Stomach (tissue), 9 donors: ENCODE results near the gene UAP1L1. TPM values are rescaled to one million over a fixed set of nuclear protein-coding genes. Genes with fewer than 3 reads are reported as not detected.

Source experiments
- DNase-seq, 2 donors: peaks; one replicate each; pipeline versions ENCODE4 v3.0.0 to v3.0.0-alpha.2; 2013 to 2019
- H3K27ac ChIP-seq, 5 donors: fragments of 200-600 bp in 4 of 5; sonication (generic) in 4 of 5; one replicate each; pipeline ENCODE4 v1.5.1; 2013 to 2019; ENCODE audit warnings: mild to moderate bottlenecking in 1 of 5, moderate library complexity in 1 of 5
- H3K27me3 ChIP-seq, 3 donors: fragments of 200-600 bp; sonication (generic); one replicate each; pipeline ENCODE4 v1.5.1; 2017 to 2019; ENCODE audit warnings: mixed run types in 1 of 3
- H3K36me3 ChIP-seq, 4 donors: fragments of 200-600 bp; sonication (generic); 1 replicate in 3 of 4; 2 replicates in 1 of 4; pipeline ENCODE4 v1.5.1; 2016 to 2019
- H3K4me1 ChIP-seq, 4 donors: fragments of 200-600 bp; sonication (generic); one replicate each; pipeline ENCODE4 v1.5.1; 2016 to 2019
- H3K4me3 ChIP-seq, 4 donors: fragments of 200-600 bp; sonication (generic) in 3 of 4; one replicate each; pipeline ENCODE4 v1.5.1; 2016 to 2019; ENCODE audit warnings: mild to moderate bottlenecking in 1 of 4
- H3K9me3 ChIP-seq, 4 donors: fragments of 200-600 bp; sonication (generic); one replicate each; pipeline ENCODE4 v1.5.1; 2016 to 2019
- EP300 ChIP-seq: sonication (generic); formaldehyde crosslinking; IDR thresholded peaks from one replicate; pipeline ENCODE4 v1.6.1; 2017; ENCODE audit warnings: antibody characterized with exemption
- POLR2A ChIP-seq, 4 donors: fragments of 450-650 bp; IDR thresholded peaks; one replicate each; pipeline ENCODE4 v1.6.1; 2016; ENCODE audit warnings: antibody characterized with exemption in 4 of 4, control low read depth in 2 of 4, mild to moderate bottlenecking in 1 of 4, moderate library complexity in 1 of 4
- POLR2AphosphoS5 ChIP-seq, 3 donors: sonication (generic); formaldehyde crosslinking; IDR thresholded peaks; one replicate each; pipeline ENCODE4 v1.6.1; 2016; ENCODE audit warnings: antibody characterized with exemption in 3 of 3
- WGBS, 5 donors: extraction: QIAGEN DNeasy Blood & Tissue Kit in 3 of 5; methylation state at CpG; one replicate each; pipeline versions ENCODE4 v1.1.5 to v1.1.7; 2013 to 2018; 5-methylcytosine and 5-hydroxymethylcytosine counted together
- intact Hi-C: fragments of 100-400 bp; cut with DNase I; formaldehyde crosslinking; loops from one replicate; pipeline ENCODE4 v1.15.1; 2023; ENCODE audit warnings: low total_unique reads
- polyA plus RNA-seq, 3 donors: library from polyadenylated mRNA; stranded (reverse); fragments of 200-250 nt; gene quantifications; one replicate each; pipeline ENCODE4 v1.2.3, GENCODE V29; 2013
- total RNA-seq, 5 donors: library from RNA; depleted of rRNA; stranded (reverse); fragments of >200 nt; gene quantifications; one replicate each; pipeline versions ENCODE4 v1.1.0 to v1.2.3, GENCODE V29; 2014 to 2016
- TF ChIP-seq, protein P1 (sequence below), 7 experiments: fragments of 450-650 bp in 4 of 7; fragments of 200-600 bp in 3 of 7; sonication (generic) in 3 of 7; IDR thresholded peaks; one replicate each; pipeline ENCODE4 v1.5.1; 2016 to 2019; ENCODE audit warnings: antibody characterized with exemption in 7 of 7, control low read depth in 2 of 7, mild to moderate bottlenecking in 1 of 7
- donor health status: healthy with polysubstance abuse.
- donor health status: Bipolar disorder and iron deficiency.
- donor health status: healthy.

UAP1L1 gene
- total and polyA plus RNA-seq, 8 donors = 4.1 to 95.6 (median 6.8) TPM

DNA sequence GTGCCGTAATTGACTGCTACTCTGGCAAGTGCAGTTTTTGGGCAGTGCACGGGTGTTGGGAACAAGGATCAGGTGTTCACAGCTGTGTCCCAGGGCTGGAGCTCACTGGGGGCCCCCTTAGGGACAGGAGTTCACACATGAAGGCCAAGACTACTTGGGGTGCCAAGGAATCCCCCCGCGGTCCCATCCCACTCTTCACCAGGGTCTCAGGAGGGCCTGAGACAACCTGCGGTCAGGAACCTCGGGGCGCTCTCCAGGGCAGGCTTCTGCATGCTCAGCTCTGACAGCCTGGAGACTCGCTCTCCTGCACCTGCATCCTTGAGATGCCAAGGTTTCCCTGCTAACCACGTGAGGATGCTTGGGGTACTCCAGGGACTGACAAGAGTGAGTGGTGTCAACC lies 7.2 kb downstream of the UAP1L1 start:
- Histone ChIP-seq H3K27me3 (no peaks in the 10 kb centered on the region), H3K27ac (peak overlapping the region in 2 of 5 donors; percentile 71 to 79), H3K9me3 (no peaks in the 10 kb centered on the region), H3K36me3 (peaks cover 17 to 47% (median 44%) of the 10 kb centered on the region in 4 donors), H3K4me1 (peaks cover 17 to 63% (median 45%) of the 10 kb centered on the region in 4 donors), H3K4me3 (no peak overlapping the region)
- TF ChIP-seq EP300 (no peak), POLR2AphosphoS5 (IDR thresholded peaks at IDR 0.05) (no peak), POLR2A (IDR thresholded peaks at IDR 0.05) (no peak)
- TF ChIP-seq, protein P1, sequence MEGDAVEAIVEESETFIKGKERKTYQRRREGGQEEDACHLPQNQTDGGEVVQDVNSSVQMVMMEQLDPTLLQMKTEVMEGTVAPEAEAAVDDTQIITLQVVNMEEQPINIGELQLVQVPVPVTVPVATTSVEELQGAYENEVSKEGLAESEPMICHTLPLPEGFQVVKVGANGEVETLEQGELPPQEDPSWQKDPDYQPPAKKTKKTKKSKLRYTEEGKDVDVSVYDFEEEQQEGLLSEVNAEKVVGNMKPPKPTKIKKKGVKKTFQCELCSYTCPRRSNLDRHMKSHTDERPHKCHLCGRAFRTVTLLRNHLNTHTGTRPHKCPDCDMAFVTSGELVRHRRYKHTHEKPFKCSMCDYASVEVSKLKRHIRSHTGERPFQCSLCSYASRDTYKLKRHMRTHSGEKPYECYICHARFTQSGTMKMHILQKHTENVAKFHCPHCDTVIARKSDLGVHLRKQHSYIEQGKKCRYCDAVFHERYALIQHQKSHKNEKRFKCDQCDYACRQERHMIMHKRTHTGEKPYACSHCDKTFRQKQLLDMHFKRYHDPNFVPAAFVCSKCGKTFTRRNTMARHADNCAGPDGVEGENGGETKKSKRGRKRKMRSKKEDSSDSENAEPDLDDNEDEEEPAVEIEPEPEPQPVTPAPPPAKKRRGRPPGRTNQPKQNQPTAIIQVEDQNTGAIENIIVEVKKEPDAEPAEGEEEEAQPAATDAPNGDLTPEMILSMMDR (IDR thresholded peaks at IDR 0.05) = no peak
- WGBS, 5 donors = 70 to 79% (median 76%) methylated on average over 8 to 9 of the region's 9 CpGs
- no peak for DNase-seq
- intact Hi-C loops = no loop called here

DNA sequence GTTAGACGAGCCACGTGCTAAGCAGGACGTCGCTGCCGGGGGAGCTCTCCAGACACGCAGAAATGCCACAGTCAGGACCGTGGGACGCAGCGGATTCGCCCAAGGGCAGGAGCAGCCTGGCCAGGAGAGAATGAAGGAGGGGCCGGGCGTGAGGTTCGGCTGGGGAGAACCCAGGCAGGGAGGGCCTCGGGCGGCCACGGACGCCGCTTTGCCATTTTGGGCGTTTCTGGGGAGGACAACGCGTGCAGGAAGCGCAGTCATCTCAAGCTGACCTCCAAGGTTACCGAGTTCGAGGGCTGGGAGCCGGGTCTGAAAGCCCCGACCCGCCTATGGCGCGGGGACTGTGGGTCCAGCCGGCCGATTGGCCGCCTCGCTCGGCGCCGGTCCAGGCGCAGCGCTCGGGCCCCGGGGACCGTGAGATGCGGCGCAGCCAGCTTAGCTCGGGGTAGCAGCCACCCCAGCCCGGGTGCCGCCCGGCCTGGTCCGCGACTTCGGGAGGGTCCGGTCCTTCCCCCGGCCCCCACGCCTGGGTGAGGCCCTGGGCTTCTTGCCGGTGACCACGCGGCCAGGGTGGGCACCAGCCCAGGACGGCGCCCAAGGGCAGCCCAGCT lies 8.7 kb downstream of the UAP1L1 start:
- TF ChIP-seq EP300 = no peak
- peak in 1 of 3 donors; percentile 24 for TF ChIP-seq POLR2AphosphoS5 (IDR thresholded peaks at IDR 0.05)
- Histone ChIP-seq H3K9me3 (no peaks in the 10 kb centered on the region), H3K4me3 (peak overlapping the region; percentile 68 to 79 (median 73)), H3K4me1 (peaks cover 17 to 61% (median 39%) of the 10 kb centered on the region in 4 donors), H3K27me3 (no peaks in the 10 kb centered on the region), H3K36me3 (peaks cover 5 to 47% (median 43%) of the 10 kb centered on the region in 4 donors), H3K27ac (peak overlapping the region; percentile 94 to 97 (median 96))
- peak; percentile 44 to 65 for DNase-seq
- intact Hi-C loops = no loop called here
- WGBS, 5 donors = 0 to 4% (median 1%) methylated on average over 4 to 58 of the region's 58 CpGs

DNA sequence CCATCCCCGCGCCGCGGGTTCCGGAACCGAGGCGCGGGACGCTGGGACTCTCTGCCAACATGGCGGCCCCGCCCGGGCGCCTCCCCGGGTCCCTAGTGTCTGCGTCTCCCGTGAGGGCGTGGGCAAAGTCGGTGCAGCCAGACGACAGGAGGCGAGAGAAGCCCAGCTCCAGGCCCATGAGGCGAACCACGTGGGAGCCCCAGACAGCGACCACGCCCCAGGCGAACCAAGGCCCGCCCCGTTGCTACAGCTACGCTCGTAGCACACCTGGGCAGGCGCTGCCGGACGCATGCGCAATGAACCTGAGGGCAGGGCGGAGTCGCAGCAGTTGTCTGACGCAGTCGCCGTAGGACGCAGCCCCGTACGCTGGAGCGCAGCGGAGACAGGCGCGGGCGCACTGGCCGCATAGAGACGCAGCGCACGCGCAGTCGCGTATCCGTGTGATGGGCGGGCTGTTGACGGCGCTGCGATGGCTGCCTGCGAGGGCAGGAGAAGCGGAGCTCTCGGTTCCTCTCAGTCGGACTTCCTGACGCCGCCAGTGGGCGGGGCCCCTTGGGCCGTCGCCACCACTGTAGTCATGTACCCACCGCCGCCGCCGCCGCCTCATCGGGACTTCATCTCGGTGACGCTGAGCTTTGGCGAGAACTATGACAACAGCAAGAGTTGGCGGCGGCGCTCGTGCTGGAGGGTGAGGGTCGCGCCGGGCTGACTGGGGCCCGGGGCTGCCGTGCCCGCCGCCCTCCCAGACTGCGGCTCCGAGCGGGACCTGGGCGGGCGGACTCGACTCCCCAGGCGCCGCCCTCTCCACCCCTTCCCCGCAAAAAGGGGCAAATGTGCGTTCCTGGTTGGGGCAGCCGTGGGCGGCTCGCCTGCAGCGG lies 9.5 kb downstream of the UAP1L1 start, which contains the start of gene MAN1B1:
MAN1B1 (plus strand) TSS at position 455 of the 878 bp plus-strand sequence; CDS start at position 470, 15 bp downstream.
- no peaks in the 10 kb centered on the region for H3K27me3 ChIP-seq
- peak; percentile 100 for DNase-seq
- H3K27ac ChIP-seq = peak within 1 kb of the TSS; percentile 94 to 97 (median 96)
- peak; percentile 70 to 97 (median 95) for TF ChIP-seq POLR2AphosphoS5 (IDR thresholded peaks at IDR 0.05)
- peak in 1 of 4 donors; percentile 83 for TF ChIP-seq POLR2A (IDR thresholded peaks at IDR 0.05)
- no peak for TF ChIP-seq EP300
- TF ChIP-seq, protein P1 (IDR thresholded peaks at IDR 0.05) = no peak
- peaks cover 17 to 61% (median 39%) of the 10 kb centered on the region in 4 donors for H3K4me1 ChIP-seq
- 0% methylated on average over 12 to 101 of the region's 101 CpGs for WGBS, 5 donors
- H3K9me3 ChIP-seq = no peaks in the 10 kb centered on the region
- peak within 1 kb of the TSS; percentile 68 to 79 (median 73) for H3K4me3 ChIP-seq
- H3K36me3 ChIP-seq = peaks cover 4 to 47% (median 42%) of the 10 kb centered on the region in 4 donors
- intact Hi-C loops = no loop called here

DNA sequence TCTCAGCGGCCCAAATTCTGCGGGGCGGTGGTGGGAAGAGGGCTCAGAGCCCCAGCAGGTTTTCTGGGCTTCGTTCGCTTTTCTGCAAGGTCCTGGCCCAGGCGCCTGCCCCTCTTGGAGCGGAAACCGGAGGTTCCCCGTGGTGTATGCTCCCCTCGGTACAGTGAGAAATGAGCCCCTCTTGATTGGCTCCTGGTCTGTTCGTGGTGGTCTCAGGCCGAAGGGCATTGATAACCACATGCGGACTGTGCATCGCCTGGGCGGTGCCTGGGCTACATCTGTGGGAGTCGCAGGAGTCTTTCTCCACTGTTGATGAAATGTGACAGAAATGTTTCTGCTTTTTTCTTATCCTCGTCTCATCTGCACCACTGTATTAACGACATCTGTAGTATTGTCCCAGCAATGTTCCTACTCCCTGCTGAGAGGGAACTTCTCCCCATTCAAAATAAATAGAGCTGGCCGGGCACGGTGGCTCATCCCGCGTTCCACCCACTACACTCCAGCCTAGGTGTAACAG lies 10.2 kb downstream of the UAP1L1 start:
- 8 to 15% (median 10%) methylated on average over 19 to 22 of the region's 22 CpGs for WGBS, 5 donors
- no peak for TF ChIP-seq EP300
- no peak for TF ChIP-seq POLR2AphosphoS5 (IDR thresholded peaks at IDR 0.05)
- TF ChIP-seq, protein P1 (IDR thresholded peaks at IDR 0.05) = no peak
- no peak for TF ChIP-seq POLR2A (IDR thresholded peaks at IDR 0.05)
- no peak for DNase-seq
- no peaks in the 10 kb centered on the region for H3K27me3 ChIP-seq
- H3K4me3 ChIP-seq = peak overlapping the region; percentile 68 to 79 (median 73)
- peaks cover 17 to 61% (median 39%) of the 10 kb centered on the region in 4 donors for H3K4me1 ChIP-seq
- peaks cover 4 to 47% (median 42%) of the 10 kb centered on the region in 4 donors for H3K36me3 ChIP-seq
- no peaks in the 10 kb centered on the region for H3K9me3 ChIP-seq
- intact Hi-C loops = no loop called here
- H3K27ac ChIP-seq = peak overlapping the region; percentile 90 to 97 (median 96)
